IMR-90 (cell line): Measurements from ENCODE around the gene LIMK2. TPM values are rescaled to one million over a fixed set of nuclear protein-coding genes. Genes with fewer than 3 reads are reported as not detected.
"Not testable (repeated sequence)": the region's sequence is repeated elsewhere in the genome, so short reads cannot be mapped to it uniquely, and the experiment has no call there.

ENCODE experiments used
- ATAC-seq: fragments of 200-7000 bp; cut with Tn5 transposase; 2 replicates; pipeline ENCODE4 v1.9.1; 2020; ENCODE audit warnings: low read depth, mild to moderate bottlenecking, moderate library complexity
- BruUV-seq: library from RNA; stranded (reverse); fragments of 400-500 nt; replicated peaks from 2 replicates; lab custom pipeline; 2021; lab: Mats Ljungman, UMichigan
- CTCF ChIA-PET: fragments of 300-600 bp; formaldehyde crosslinking; extraction: SDS; loops from one replicate; lab custom pipeline; 2021; ENCODE audit warnings: antibody characterized with exemption; lab: Yijun Ruan, JAX
- POLR2A ChIA-PET: fragments of 300-600 bp; sonication (Branson Sonifier 250); formaldehyde crosslinking; loops from one replicate; lab custom pipeline; 2022; ENCODE audit warnings: antibody characterized with exemption; ENCODE audit not compliant: unreplicated experiment; lab: Charles Lee
- DNase-seq: peaks from one replicate; pipeline ENCODE4 v3.0.0; 2013
- H2AFZ ChIP-seq: replicated peaks from 2 replicates; pipeline ENCODE3; 2013; ENCODE audit warnings: low read length, mild to moderate bottlenecking; ENCODE audit not compliant: poor library complexity
- H2AK5ac ChIP-seq: 2 replicates; pipeline ENCODE4 v1.6.1; 2013; ENCODE audit warnings: low read depth, low read length, inconsistent platforms
- H2AK9ac ChIP-seq: replicated peaks from 2 replicates; pipeline ENCODE3; 2013; ENCODE audit warnings: mild to moderate bottlenecking, low read depth, low read length, moderate library complexity; ENCODE audit not compliant: poor library complexity
- H2BK120ac ChIP-seq: 2 replicates; pipeline ENCODE4 v1.6.1; 2013; ENCODE audit warnings: low read depth, low read length, inconsistent platforms
- H2BK15ac ChIP-seq: 3 replicates; pipeline ENCODE4 v1.6.1; 2013; ENCODE audit warnings: low read depth, low read length, inconsistent platforms
- H2BK20ac ChIP-seq: 2 replicates; pipeline ENCODE4 v1.6.1; 2013; ENCODE audit warnings: low read depth, mild to moderate bottlenecking, inconsistent platforms, low read length, moderate library complexity
- H2BK5ac ChIP-seq: 2 replicates; pipeline ENCODE4 v1.6.1; 2013; ENCODE audit warnings: mild to moderate bottlenecking, low read depth, low read length, inconsistent platforms; ENCODE audit not compliant: poor library complexity, severe bottlenecking
- H3K14ac ChIP-seq: replicated peaks from 2 replicates; pipeline ENCODE4 v1.6.1; 2013; ENCODE audit warnings: low read depth, low read length, inconsistent platforms
- H3K18ac ChIP-seq: 2 replicates; pipeline ENCODE4 v1.6.1; 2013; ENCODE audit warnings: low read depth, low read length, control low read depth
- H3K23ac ChIP-seq: 2 replicates; pipeline ENCODE4 v1.6.1; 2013; ENCODE audit warnings: low read depth, low read length, inconsistent platforms
- H3K27ac ChIP-seq: 2 replicates; pipeline ENCODE4 v1.5.1; 2013; ENCODE audit warnings: mild to moderate bottlenecking, control low read depth, low read length; ENCODE audit not compliant: insufficient read depth
- H3K27me3 ChIP-seq: 2 replicates; pipeline ENCODE4 v1.6.1; 2013; ENCODE audit warnings: low read length; ENCODE audit not compliant: control insufficient read depth, insufficient read depth
- H3K36me3 ChIP-seq: 2 replicates; pipeline ENCODE4 v1.6.1; 2013; ENCODE audit warnings: low read length, mixed read lengths; ENCODE audit not compliant: control insufficient read depth, insufficient read depth
- H3K4ac ChIP-seq: 2 replicates; pipeline ENCODE4 v1.6.1; 2013; ENCODE audit warnings: low read depth, low read length, inconsistent platforms
- H3K4me1 ChIP-seq: 2 replicates; pipeline ENCODE4 v1.6.1; 2013; ENCODE audit warnings: low read length, mixed read lengths; ENCODE audit not compliant: control insufficient read depth, insufficient read depth
- H3K4me2 ChIP-seq: 2 replicates; pipeline ENCODE4 v1.6.1; 2013; ENCODE audit warnings: low read depth, mild to moderate bottlenecking, control low read depth, low read length, moderate library complexity
- H3K4me3 ChIP-seq: 2 replicates; pipeline ENCODE4 v1.5.1; 2013; ENCODE audit warnings: low read depth, mild to moderate bottlenecking, control low read depth, low read length, moderate library complexity; ENCODE audit not compliant: insufficient read depth
- H3K56ac ChIP-seq: 2 replicates; pipeline ENCODE4 v1.6.1; 2013; ENCODE audit warnings: low read length, inconsistent platforms; ENCODE audit not compliant: insufficient read depth; ENCODE audit errors: extremely low read depth
- H3K79me1 ChIP-seq, 2 experiments: 2 replicates each; pipeline ENCODE4 v1.6.1; 2013; ENCODE audit warnings: low read length in 2 of 2, inconsistent platforms in 1 of 2, low read depth in 1 of 2
- H3K9ac ChIP-seq: 2 replicates; pipeline ENCODE4 v1.6.1; 2013; ENCODE audit warnings: low read depth, low read length, control low read depth
- H3K9me1 ChIP-seq: 2 replicates; pipeline ENCODE4 v1.6.1; 2013; ENCODE audit warnings: low read length, inconsistent platforms; ENCODE audit not compliant: insufficient read depth
- H3K9me3 ChIP-seq: 2 replicates; pipeline ENCODE4 v1.6.1; 2013; ENCODE audit warnings: low read length; ENCODE audit not compliant: control insufficient read depth, insufficient read depth
- H4K20me1 ChIP-seq: 2 replicates; pipeline ENCODE4 v1.6.1; 2013; ENCODE audit warnings: low read length, inconsistent platforms; ENCODE audit not compliant: insufficient read depth
- H4K5ac ChIP-seq: 2 replicates; pipeline ENCODE4 v1.6.1; 2013; ENCODE audit warnings: mild to moderate bottlenecking, low read depth, low read length, control low read depth
- H4K8ac ChIP-seq, 2 experiments: 2 replicates each; pipeline ENCODE4 v1.6.1; 2013; ENCODE audit warnings: low read depth in 2 of 2, low read length in 2 of 2, control low read depth in 1 of 2, inconsistent platforms in 1 of 2
- H4K91ac ChIP-seq: 2 replicates; pipeline ENCODE4 v1.6.1; 2013; ENCODE audit warnings: low read depth, low read length, inconsistent platforms; ENCODE audit not compliant: insufficient read depth
- WGBS, 2 experiments: methylation state at CpG; one replicate each; pipeline versions ENCODE4 v1.1.5 to v1.1.7; 2013; ENCODE audit warnings: missing lambda C conversion rate in 2 of 2; ENCODE audit not compliant: insufficient read length in 1 of 2; ENCODE audit errors: extremely low coverage in 2 of 2; 5-methylcytosine and 5-hydroxymethylcytosine counted together
- dilution Hi-C: fragments of 300-500 bp; cut with HindIII; formaldehyde crosslinking; loops from one replicate; pipeline ENCODE4 v1.14.3; 2018; ENCODE audit warnings: low sequenced_read_pairs; ENCODE audit not compliant: unreplicated experiment
- in situ Hi-C: fragments of 300-500 bp; cut with MboI; formaldehyde crosslinking; loops from 3 replicates; pipeline ENCODE4 v1.14.3; 2019; ENCODE audit warnings: low sequenced_read_pairs, inconsistent platforms, mixed read lengths
- intact Hi-C: fragments of 100-400 bp; cut with micrococcal nuclease; formaldehyde crosslinking; loops from 2 replicates; pipeline ENCODE4 v1.10.0; 2022
- polyA plus RNA-seq, 3 experiments: library from polyadenylated mRNA; depleted of rRNA; stranded (reverse); fragments of >200 nt; gene quantifications; 2 replicates each; pipeline ENCODE4 v1.2.3, GENCODE V29; 2012; ENCODE audit warnings: low replicate concordance in 1 of 3
- total RNA-seq: library from RNA; depleted of rRNA; stranded (reverse); fragments of >200 nt; gene quantifications from 2 replicates; pipeline ENCODE4 v1.2.3, GENCODE V29; 2012

LIMK2 gene
- total and polyA plus RNA-seq, 2 of the 4 experiments (the other 2 are of a cell fraction), result 14.5 to 31.9 TPM

GRCh38 chr22:31314220-31314619, 102.1 kb downstream of the LIMK2 start:
- H3K14ac ChIP-seq, H3K27me3 ChIP-seq, H3K56ac ChIP-seq, H2AFZ ChIP-seq, H3K36me3 ChIP-seq, H3K79me1 ChIP-seq, dilution Hi-C loops, H2AK9ac ChIP-seq, H3K23ac ChIP-seq, in situ Hi-C loops, H3K4ac ChIP-seq, intact Hi-C loops, POLR2A ChIA-PET, H4K8ac ChIP-seq, H2BK20ac ChIP-seq, H4K20me1 ChIP-seq, H2BK120ac ChIP-seq, H2AK5ac ChIP-seq, H3K9me3 ChIP-seq, ATAC-seq, H3K9me1 ChIP-seq, H4K5ac ChIP-seq, H2BK5ac ChIP-seq, H3K27ac ChIP-seq, H3K18ac ChIP-seq, BruUV-seq, H4K91ac ChIP-seq, H3K4me1 ChIP-seq, H3K4me2 ChIP-seq, H2BK15ac ChIP-seq, H3K4me3 ChIP-seq, H3K9ac ChIP-seq, DNase-seq: not testable (repeated sequence)
- CTCF ChIA-PET, result interaction anchor here (1.3 to 1.8 kb wide), 4 partner anchors 17 to 20 kb away, joined by 4 to 24 read pairs (median 6); no protein-coding TSS in a partner anchor
- no CpG with 5 or more reads among the region's 1 CpG for WGBS, 2 experiments
